ENCODE results near the gene DNM3. TPM values are rescaled to one million over a fixed set of nuclear protein-coding genes. Genes with fewer than 3 reads are reported as not detected.

Gene DNM3
- total RNA-seq, 3 donors from 2014 or later (not counting 1 experiment from before 2014, with no cell fraction given), result 2.5 to 3.3 (median 2.8) TPM

DNA sequence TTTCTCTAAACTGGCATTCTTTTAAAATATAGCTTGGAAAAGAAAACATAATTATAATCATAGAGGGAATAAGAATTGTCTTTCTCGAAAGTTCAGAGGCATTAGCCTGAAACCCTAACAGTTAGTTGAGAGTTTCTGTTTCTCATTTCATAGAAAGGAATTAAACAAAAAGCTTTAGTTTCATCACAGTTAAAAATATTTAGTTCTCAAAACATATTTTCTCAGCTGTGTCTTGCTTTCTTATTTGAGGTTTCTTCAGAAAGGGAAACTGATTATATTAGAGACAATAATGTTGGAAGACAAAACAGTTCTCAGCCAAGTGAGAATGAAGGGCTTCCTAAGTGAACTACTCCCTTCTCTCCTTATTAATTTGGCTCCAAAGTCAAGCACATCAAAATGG, 503.8 kb downstream of the DNM3 start:
- H3K4me3 Mint-ChIP-seq, result peak overlapping the region; percentile 48
- ATAC-seq (no peak), DNase-seq (no peak)
- Histone ChIP-seq H3K27ac (ENCODE audit: low read length) (no peak overlapping the region), H3K9me3 (ENCODE audit: control insufficient read depth, insufficient read depth, low read length) (no peaks in the 10 kb centered on the region), H3K4me3 (ENCODE audit: low read length) (no peak overlapping the region), H3K36me3 (ENCODE audit: control insufficient read depth, insufficient read depth, low read length) (no peaks in the 10 kb centered on the region), H3K27me3 (ENCODE audit: control insufficient read depth, insufficient read depth, low read length) (no peaks in the 10 kb centered on the region), H3K4me1 (ENCODE audit: control insufficient read depth, insufficient read depth, low read length) (peaks cover 8% of the 10 kb centered on the region)
- H3K4me1 Mint-ChIP-seq, result peaks cover 24 to 31% of the 10 kb centered on the region in 2 donors
- peaks cover 4 to 8% of the 10 kb centered on the region in 2 donors for H3K9me3 Mint-ChIP-seq
- TF ChIP-seq, protein P1, sequence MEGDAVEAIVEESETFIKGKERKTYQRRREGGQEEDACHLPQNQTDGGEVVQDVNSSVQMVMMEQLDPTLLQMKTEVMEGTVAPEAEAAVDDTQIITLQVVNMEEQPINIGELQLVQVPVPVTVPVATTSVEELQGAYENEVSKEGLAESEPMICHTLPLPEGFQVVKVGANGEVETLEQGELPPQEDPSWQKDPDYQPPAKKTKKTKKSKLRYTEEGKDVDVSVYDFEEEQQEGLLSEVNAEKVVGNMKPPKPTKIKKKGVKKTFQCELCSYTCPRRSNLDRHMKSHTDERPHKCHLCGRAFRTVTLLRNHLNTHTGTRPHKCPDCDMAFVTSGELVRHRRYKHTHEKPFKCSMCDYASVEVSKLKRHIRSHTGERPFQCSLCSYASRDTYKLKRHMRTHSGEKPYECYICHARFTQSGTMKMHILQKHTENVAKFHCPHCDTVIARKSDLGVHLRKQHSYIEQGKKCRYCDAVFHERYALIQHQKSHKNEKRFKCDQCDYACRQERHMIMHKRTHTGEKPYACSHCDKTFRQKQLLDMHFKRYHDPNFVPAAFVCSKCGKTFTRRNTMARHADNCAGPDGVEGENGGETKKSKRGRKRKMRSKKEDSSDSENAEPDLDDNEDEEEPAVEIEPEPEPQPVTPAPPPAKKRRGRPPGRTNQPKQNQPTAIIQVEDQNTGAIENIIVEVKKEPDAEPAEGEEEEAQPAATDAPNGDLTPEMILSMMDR (IDR thresholded peaks at IDR 0.05), result no peak
- intact Hi-C loops (cut with micrococcal nuclease), result loop anchor here (2.0 kb wide), 1 partner anchor 14 kb away; no protein-coding TSS in a partner anchor
- peaks cover 11% of the 10 kb centered on the region for H3K36me3 Mint-ChIP-seq
- H3K27ac Mint-ChIP-seq, result peak overlapping the region in 1 of 2 donors; percentile 85
- H3K27me3 Mint-ChIP-seq (ENCODE audit: low read depth in 2 of 2), result no peaks in the 10 kb centered on the region
- no CpG with 5 or more reads among the region's 1 CpG for WGBS (ENCODE audit: insufficient coverage)

- intact Hi-C loops (cut with micrococcal nuclease), result no loop called here
- H3K9me3 Mint-ChIP-seq, result peaks cover 4 to 8% of the 10 kb centered on the region in 2 donors
- H3K4me1 ChIP-seq (ENCODE audit: control insufficient read depth, insufficient read depth, low read length), result peaks cover 8% of the 10 kb centered on the region
- peaks cover 11% of the 10 kb centered on the region for H3K36me3 Mint-ChIP-seq
- no peak for ATAC-seq
- TF ChIP-seq, protein P1 (IDR thresholded peaks at IDR 0.05), result no peak
- H3K27me3 Mint-ChIP-seq (ENCODE audit: low read depth in 2 of 2), result no peaks in the 10 kb centered on the region
- H3K27ac Mint-ChIP-seq, result no peak overlapping the region
- no peak for DNase-seq
- H3K4me3 ChIP-seq (ENCODE audit: low read length), result no peak overlapping the region
- no peak overlapping the region for H3K27ac ChIP-seq (ENCODE audit: low read length)
- H3K36me3 ChIP-seq (ENCODE audit: control insufficient read depth, insufficient read depth, low read length), result no peaks in the 10 kb centered on the region
- WGBS (ENCODE audit: insufficient coverage), result 100% methylated on average over 3 of the region's 3 CpGs
- H3K4me1 Mint-ChIP-seq, result peaks cover 24% of the 10 kb centered on the region in 2 donors
- H3K27me3 ChIP-seq (ENCODE audit: control insufficient read depth, insufficient read depth, low read length), result no peaks in the 10 kb centered on the region
- no peaks in the 10 kb centered on the region for H3K9me3 ChIP-seq (ENCODE audit: control insufficient read depth, insufficient read depth, low read length)
- no peak overlapping the region for H3K4me3 Mint-ChIP-seq
Observed at GRCh38 chr1:172347416-172347815, 506.1 kb downstream of the DNM3 start.

DNA sequence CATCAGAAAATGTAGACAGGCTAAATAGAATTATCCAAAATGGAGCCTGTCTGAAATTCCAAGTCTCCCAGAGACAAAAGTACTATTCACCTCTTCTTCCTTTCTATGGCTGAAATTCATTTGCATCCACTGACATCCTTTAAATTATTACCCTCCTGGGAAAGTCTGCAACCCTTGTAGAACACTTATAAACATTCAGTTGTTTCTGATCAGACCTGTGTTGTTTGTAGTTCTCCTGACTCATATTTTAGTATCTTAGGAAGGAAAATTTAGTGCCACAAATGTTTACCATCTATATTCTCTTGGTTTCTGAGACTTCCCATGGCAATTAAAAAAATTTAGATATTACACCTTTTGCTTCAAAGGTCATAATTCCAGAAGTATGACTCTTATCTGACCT, 509.6 kb downstream of the DNM3 start:
- H3K27me3 Mint-ChIP-seq (ENCODE audit: low read depth in 2 of 2), result no peaks in the 10 kb centered on the region
- no peak for ATAC-seq
- intact Hi-C loops (cut with micrococcal nuclease), result loop anchor here (10.0 kb wide), 1 partner anchor 344 kb away; no protein-coding TSS in a partner anchor

More for the DNA sequence above, 509.6 kb downstream of the DNM3 start:
- no peak for DNase-seq
- no peak overlapping the region for H3K27ac Mint-ChIP-seq
- H3K27me3 ChIP-seq (ENCODE audit: control insufficient read depth, insufficient read depth, low read length), result no peaks in the 10 kb centered on the region
- peaks cover 5 to 17% of the 10 kb centered on the region in 2 donors for H3K4me1 Mint-ChIP-seq
- H3K4me1 ChIP-seq (ENCODE audit: control insufficient read depth, insufficient read depth, low read length), result no peaks in the 10 kb centered on the region
- H3K9me3 Mint-ChIP-seq, result peaks cover 4 to 8% of the 10 kb centered on the region in 2 donors
- no peaks in the 10 kb centered on the region for H3K36me3 ChIP-seq (ENCODE audit: control insufficient read depth, insufficient read depth, low read length)
- TF ChIP-seq, protein P1 (IDR thresholded peaks at IDR 0.05), result no peak
- H3K4me3 Mint-ChIP-seq, result no peak overlapping the region
- H3K27ac ChIP-seq (ENCODE audit: low read length), result no peak overlapping the region
- H3K36me3 Mint-ChIP-seq, result peaks cover 11% of the 10 kb centered on the region
- no peak overlapping the region for H3K4me3 ChIP-seq (ENCODE audit: low read length)
- no peaks in the 10 kb centered on the region for H3K9me3 ChIP-seq (ENCODE audit: control insufficient read depth, insufficient read depth, low read length)
